ENCODE results near the gene SHROOM3.
A peak's percentile ranks its signal among the peaks of the same experiment; 100 is the strongest.

The SHROOM3 gene

DNA sequence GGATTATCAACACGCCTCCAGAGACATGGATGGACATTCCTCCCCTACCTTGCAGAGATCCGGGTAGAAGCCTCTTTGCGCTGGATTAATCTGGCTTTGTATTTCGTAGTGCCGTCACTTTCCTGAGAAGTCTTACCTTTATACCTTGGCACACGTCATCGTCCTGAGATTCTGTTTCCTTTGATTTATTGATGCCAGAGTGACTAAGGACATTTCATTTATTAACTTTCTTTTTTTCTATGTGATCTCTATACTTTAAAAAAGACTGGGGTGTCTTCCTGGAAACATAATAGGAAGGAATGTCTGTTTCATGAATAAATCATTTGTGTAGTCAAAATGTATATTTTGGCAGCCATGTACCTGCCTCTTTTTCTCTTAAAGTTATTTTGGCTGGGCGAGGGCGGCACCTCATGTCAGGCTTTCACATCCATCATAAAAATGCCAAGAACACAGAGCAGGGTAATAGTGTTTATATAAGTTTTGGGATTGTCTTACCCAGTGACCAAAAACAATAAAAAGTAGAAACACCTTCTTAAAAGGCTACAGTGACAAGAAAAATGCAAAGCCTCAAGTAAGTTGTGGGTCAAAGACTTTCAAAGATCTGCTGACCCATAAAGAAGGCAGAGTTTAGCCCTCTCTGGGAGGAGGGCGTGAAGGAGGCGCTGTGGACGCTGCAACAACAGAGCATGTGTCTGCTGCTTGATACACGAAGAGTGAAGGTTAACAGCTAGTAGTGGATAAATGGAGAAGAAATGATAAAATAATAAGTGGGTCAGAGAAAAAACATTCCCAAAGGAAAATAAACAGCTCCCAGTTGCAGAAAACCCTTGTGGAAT lies 124.4 kb downstream of the SHROOM3 start:
- H3K4me3 ChIP-seq (replicated peaks in 1 of 2; ENCODE audit: low read depth in 2 of 2, low read length in 2 of 2): no peak overlapping the region
- no peak for DNase-seq (ENCODE audit: low read depth in 2 of 2)
- TF ChIP-seq, protein P1, sequence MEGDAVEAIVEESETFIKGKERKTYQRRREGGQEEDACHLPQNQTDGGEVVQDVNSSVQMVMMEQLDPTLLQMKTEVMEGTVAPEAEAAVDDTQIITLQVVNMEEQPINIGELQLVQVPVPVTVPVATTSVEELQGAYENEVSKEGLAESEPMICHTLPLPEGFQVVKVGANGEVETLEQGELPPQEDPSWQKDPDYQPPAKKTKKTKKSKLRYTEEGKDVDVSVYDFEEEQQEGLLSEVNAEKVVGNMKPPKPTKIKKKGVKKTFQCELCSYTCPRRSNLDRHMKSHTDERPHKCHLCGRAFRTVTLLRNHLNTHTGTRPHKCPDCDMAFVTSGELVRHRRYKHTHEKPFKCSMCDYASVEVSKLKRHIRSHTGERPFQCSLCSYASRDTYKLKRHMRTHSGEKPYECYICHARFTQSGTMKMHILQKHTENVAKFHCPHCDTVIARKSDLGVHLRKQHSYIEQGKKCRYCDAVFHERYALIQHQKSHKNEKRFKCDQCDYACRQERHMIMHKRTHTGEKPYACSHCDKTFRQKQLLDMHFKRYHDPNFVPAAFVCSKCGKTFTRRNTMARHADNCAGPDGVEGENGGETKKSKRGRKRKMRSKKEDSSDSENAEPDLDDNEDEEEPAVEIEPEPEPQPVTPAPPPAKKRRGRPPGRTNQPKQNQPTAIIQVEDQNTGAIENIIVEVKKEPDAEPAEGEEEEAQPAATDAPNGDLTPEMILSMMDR (IDR thresholded peaks at IDR 0.05; ENCODE audit: low read depth, low read length): no peak

DNA sequence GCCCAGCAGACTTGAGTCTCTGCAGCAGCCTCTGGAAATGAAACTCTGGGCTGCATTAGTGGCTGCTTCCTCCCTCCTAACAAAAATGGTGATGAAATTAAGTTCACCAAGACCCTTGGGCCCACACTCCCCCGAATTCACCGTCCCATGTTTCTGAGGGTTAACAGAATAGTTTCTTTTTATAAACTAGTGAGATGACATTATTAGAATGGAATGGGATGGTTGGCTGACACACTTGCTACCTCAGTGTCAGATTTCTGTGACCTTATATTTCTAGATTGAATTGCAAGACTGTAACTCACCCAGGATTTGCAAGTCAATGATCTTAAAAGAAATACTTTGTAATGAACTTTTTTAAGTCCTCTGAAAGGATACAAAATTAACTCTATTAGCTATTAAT lies 127.1 kb downstream of the SHROOM3 start:
- DNase-seq (ENCODE audit: low read depth in 2 of 2): peak; percentile 41 to 82
- no peak overlapping the region for H3K4me3 ChIP-seq (replicated peaks in 1 of 2; ENCODE audit: low read depth in 2 of 2, low read length in 2 of 2)
- TF ChIP-seq, protein P1 (IDR thresholded peaks at IDR 0.05; ENCODE audit: low read depth, low read length): no peak

DNA sequence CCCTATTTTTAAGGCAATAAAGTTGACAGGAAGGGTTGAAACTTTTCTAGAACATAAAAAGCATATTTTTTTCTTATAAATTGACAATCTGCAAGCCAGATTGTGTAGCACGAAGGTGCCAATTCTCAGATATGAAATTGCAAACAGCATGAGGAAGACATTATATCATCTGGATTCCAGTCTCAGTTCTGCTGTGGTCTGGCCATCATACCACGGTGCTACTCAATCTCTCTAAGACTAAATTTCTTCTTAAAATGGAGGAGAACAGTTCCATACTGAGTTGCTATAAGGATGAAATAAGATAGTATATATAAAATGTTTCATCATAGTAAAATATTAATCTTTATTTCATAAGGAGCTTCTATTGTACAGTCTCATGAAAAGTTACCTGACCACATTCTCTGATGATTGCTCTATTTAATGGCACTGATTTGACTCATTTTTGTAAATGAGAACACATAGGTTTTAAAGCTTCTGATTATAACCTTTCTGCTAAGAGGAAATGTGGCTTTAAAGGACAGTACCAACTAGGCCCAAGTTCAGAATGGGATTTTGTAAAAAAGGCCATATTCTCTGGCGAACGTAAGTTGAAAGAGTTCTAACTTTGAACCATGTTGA lies 127.9 kb downstream of the SHROOM3 start:
- TF ChIP-seq, protein P1 (IDR thresholded peaks at IDR 0.05; ENCODE audit: low read depth, low read length): no peak
- DNase-seq (ENCODE audit: low read depth in 2 of 2): no peak
- no peak overlapping the region for H3K4me3 ChIP-seq (replicated peaks in 1 of 2; ENCODE audit: low read depth in 2 of 2, low read length in 2 of 2)

DNA sequence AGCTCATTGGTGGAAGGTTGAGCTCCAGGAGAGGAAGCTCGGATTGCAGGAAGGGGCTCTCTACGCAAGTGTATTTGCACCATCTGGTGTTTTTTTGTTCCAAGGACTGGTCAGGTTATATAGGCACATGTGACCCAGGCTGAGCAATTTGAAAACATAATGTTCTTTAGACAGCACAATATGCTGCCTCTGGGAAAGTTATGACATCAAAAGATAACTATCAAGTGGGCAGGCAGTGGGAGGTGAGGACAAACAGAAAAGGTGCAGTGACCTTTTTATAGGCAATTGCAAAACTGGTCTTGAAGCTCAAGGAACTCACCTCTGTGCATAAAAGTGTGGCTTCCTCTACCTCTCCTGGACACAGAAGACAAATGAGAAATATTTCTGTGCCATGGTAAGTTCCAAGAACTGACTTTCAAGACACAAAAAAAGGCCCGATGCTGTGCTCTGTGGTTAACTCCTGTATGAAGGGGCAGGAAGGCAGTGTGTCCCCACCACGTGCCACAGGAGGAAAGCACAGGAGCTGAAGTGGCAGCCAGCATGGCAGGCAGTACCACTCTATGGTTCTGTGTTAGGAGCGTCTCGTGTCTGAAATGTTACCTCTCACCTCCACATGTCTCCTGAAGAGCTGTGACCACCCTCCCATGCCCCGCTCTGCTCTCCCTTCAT lies 128.6 kb downstream of the SHROOM3 start:
- no peak overlapping the region for H3K4me3 ChIP-seq (replicated peaks in 1 of 2; ENCODE audit: low read depth in 2 of 2, low read length in 2 of 2)
- peak in 1 of 2 donors; percentile 33 for DNase-seq (ENCODE audit: low read depth in 2 of 2)
- TF ChIP-seq, protein P1 (IDR thresholded peaks at IDR 0.05; ENCODE audit: low read depth, low read length): no peak

DNA sequence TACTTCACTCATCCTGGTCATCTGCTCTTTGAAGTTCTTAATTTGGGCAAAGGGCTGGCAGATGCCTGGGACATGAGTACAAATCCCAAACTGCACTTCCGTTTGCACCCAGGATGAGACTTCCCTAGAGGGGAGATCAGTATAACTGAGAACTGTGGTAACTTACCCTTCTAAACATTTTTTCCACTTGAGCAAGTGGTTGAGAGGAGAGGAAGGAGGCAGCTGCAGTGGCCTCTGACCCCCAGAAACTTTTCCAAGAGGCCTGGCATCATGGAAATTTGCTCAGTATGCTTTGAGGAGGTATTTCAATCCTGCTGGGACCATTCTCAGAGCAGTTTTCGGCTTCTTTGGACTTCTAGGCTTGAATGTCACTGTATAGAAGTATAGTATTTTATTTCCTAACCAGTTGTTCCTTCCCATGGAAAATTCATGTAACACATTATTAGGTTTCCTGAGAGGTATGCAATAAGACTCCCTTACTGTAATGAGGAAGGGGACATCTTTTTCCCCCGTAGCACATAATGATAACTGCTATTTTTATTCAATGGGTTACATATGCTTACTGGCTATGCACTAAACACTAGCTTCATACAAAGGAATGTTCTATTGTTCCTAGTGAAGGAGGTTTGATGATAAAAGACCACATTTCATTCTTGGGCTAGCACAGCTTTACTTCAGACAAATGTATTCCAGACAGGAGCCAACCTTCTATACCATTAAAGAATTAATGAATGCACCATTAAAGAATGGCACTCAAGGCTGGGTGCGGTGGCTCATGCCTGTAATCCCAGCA lies 129.3 kb downstream of the SHROOM3 start:
- H3K4me3 ChIP-seq (replicated peaks in 1 of 2; ENCODE audit: low read depth in 2 of 2, low read length in 2 of 2): no peak overlapping the region
- TF ChIP-seq, protein P1 (IDR thresholded peaks at IDR 0.05; ENCODE audit: low read depth, low read length): no peak
- DNase-seq (ENCODE audit: low read depth in 2 of 2): peak; percentile 25 to 49

DNA sequence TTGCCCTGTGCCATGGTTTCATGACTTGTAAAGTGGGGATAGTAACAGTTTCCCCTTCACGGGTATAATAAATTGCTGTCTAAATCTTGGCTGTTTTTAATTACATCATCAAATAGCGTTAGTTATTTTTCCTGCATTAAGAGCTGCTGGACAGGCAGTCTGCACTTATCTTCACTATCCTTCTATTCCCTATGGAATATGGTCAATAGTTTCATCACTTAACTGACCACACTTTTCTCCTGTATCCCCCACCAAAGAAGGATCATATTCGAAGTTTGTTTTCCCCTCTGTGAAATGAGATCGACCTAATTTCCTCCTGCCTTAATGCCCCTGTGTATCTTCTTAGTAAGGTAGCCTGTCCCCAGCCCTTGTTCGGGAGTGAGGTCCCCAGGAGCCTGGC lies 133.2 kb downstream of the SHROOM3 start:
- H3K4me3 ChIP-seq (replicated peaks in 1 of 2; ENCODE audit: low read depth in 2 of 2, low read length in 2 of 2): no peak overlapping the region
- DNase-seq (ENCODE audit: low read depth in 2 of 2): no peak
- TF ChIP-seq, protein P1 (IDR thresholded peaks at IDR 0.05; ENCODE audit: low read depth, low read length): no peak
